ENCODE measurements around the gene KCNQ4. TPM values are rescaled to one million over a fixed set of nuclear protein-coding genes. Genes with fewer than 3 reads are reported as not detected.

KCNQ4 gene
- total and polyA plus RNA-seq, 3 donors from 2014 or later, result 1.4 to 2.4 (median 2.3) TPM

- DNase-seq, result no peak
- H3K36me3 ChIP-seq (ENCODE audit: low read depth, missing control alignments), result no peaks in the 10 kb centered on the region
- peaks cover 33% of the 10 kb centered on the region for H3K4me1 ChIP-seq
- no peaks in the 10 kb centered on the region for H3K9me3 ChIP-seq
- no peaks in the 10 kb centered on the region for H3K27me3 ChIP-seq
- H3K4me3 ChIP-seq, result no peak overlapping the region
- TF ChIP-seq CTCF (IDR thresholded peaks at IDR 0.05) (no peak), POLR2A (IDR thresholded peaks at IDR 0.05) (no peak)
- WGBS, 2 donors, result 71 to 83% methylated on average over 1 to 3 of the region's 3 CpGs
- intact Hi-C loops (cut with DNase I; ENCODE audit: low total_unique reads), result no loop called here
- H3K27ac ChIP-seq, result peak overlapping the region in 1 of 2 donors; percentile 65
Measured at GRCh38 chr1:40803447-40803846, 19.9 kb downstream of the KCNQ4 start.

GRCh38 chr1:40803902-40804301 is 20.3 kb downstream of the KCNQ4 start:
- peaks cover 31% of the 10 kb centered on the region for H3K4me1 ChIP-seq
- no peaks in the 10 kb centered on the region for H3K9me3 ChIP-seq
- DNase-seq, result no peak
- no peak overlapping the region for H3K27ac ChIP-seq
- intact Hi-C loops (cut with DNase I; ENCODE audit: low total_unique reads), result no loop called here
- no peaks in the 10 kb centered on the region for H3K36me3 ChIP-seq (ENCODE audit: low read depth, missing control alignments)
- no peaks in the 10 kb centered on the region for H3K27me3 ChIP-seq
- TF ChIP-seq CTCF (IDR thresholded peaks at IDR 0.05) (no peak), POLR2A (IDR thresholded peaks at IDR 0.05) (no peak)
- H3K4me3 ChIP-seq, result no peak overlapping the region
- WGBS, 2 donors, result 80% methylated on average over 2 of the region's 2 CpGs; no CpG with 5 or more reads in 1 of the 2 donors

GRCh38 chr1:40806240-40806639 is 22.7 kb downstream of the KCNQ4 start:
- DNase-seq, result no peak
- Histone ChIP-seq H3K27me3 (no peaks in the 10 kb centered on the region), H3K4me1 (peaks cover 19% of the 10 kb centered on the region), H3K4me3 (no peak overlapping the region), H3K9me3 (no peaks in the 10 kb centered on the region), H3K27ac (peak overlapping the region in 1 of 2 donors; percentile 78), H3K36me3 (ENCODE audit: low read depth, missing control alignments) (no peaks in the 10 kb centered on the region)
- intact Hi-C loops (cut with DNase I; ENCODE audit: low total_unique reads), result no loop called here
- 89 to 91% methylated on average over 3 of the region's 3 CpGs for WGBS, 2 donors
- TF ChIP-seq CTCF (IDR thresholded peaks at IDR 0.05) (no peak), POLR2A (IDR thresholded peaks at IDR 0.05) (no peak)

GRCh38 chr1:40806731-40807695 is 23.4 kb downstream of the KCNQ4 start:
- no peaks in the 10 kb centered on the region for H3K27me3 ChIP-seq
- intact Hi-C loops (cut with DNase I; ENCODE audit: low total_unique reads), result no loop called here
- no peak for TF ChIP-seq POLR2A (IDR thresholded peaks at IDR 0.05)
- TF ChIP-seq CTCF (IDR thresholded peaks at IDR 0.05), result no peak
- H3K9me3 ChIP-seq, result no peaks in the 10 kb centered on the region
- H3K4me1 ChIP-seq, result peaks cover 19% of the 10 kb centered on the region
- H3K27ac ChIP-seq, result peak overlapping the region in 1 of 2 donors; percentile 78
- WGBS, 2 donors, result 53 to 69% methylated on average over 9 to 20 of the region's 20 CpGs
- H3K4me3 ChIP-seq, result no peak overlapping the region
- peak; percentile 76 for DNase-seq
- no peaks in the 10 kb centered on the region for H3K36me3 ChIP-seq (ENCODE audit: low read depth, missing control alignments)
